Astrocyte (in vitro differentiated cells and primary cell): ENCODE data around the gene KLF2.

ENCODE experiments used
- CTCF ChIP-seq: IDR thresholded peaks from 2 replicates; pipeline ENCODE4 v1.5.1; 2011; ENCODE audit warnings: low read depth, mild to moderate bottlenecking, inconsistent platforms, low read length, moderate library complexity; ENCODE audit not compliant: insufficient read depth
- EZH2 ChIP-seq: IDR thresholded peaks from 2 replicates; pipeline ENCODE4 v1.6.1; 2012; ENCODE audit warnings: mild to moderate bottlenecking, low read length, inconsistent platforms; ENCODE audit not compliant: insufficient read depth

DNA sequence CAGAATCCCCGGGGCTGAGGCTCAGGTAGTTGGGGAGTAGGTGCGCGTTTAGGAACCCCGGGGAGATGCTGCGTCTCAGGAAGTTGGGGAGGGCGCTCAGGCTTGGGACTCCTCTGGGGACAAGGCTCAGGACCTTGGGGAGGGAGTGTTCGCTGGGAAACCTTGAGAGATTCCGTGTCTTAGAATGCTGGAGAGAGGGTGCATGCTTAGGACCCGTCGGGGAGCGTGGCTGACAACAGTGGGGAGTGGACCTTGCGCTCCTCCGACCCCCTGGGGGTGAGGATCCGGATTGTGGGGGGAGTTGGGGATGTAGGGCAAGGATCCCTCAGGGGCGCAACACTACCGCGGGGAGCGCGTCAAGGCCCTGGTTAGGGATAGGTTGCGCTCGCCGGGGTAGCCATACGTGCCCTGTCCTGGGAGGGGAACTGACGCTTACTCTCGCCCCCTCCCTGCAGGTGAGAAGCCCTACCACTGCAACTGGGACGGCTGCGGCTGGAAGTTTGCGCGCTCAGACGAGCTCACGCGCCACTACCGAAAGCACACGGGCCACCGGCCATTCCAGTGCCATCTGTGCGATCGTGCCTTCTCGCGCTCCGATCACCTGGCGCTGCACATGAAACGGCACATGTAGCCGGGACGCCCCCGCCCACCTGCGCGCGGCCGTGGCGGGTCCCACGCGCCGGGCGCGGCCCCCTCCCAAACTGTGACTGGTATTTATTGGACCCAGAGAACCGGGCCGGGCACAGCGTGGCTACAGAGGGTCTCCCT is 2.0 kb downstream of the KLF2 start:
- no peak for TF ChIP-seq CTCF
- no peak for TF ChIP-seq EZH2
